ENCODE results near the gene RBFA.

DNA sequence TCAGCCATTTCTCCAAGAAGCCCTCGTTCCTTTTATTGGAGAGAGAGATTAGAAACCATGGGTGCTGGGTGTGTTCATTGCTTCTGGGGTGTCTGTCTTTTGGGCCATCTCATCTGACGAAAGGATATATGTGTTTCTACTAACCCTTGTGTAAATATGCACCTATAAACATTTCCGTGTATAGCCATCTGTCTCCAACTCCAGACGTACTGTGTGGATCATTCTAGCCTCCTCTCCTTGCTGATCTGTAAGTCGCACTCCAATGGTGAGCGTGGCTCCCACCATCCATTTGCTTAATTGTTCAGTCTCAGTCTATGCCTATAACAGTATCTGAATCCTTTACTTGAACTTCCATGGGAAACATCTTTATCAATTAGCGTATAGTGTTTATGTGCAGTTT, 1.8 kb downstream of the RBFA start:
- TF ChIP-seq ZNF302 (tag by site-specific recombination; IDR thresholded peaks at IDR 0.05; ENCODE audit: low read depth) (no peak), GLI4 (tag by site-specific recombination; IDR thresholded peaks at IDR 0.05) (no peak), CTCF (tag by site-specific recombination; IDR thresholded peaks at IDR 0.05) (no peak), ZEB2 (tag by site-specific recombination; IDR thresholded peaks at IDR 0.05) (no peak), ZNF580 (tag by site-specific recombination; IDR thresholded peaks at IDR 0.05) (no peak), PRDM6 (tag by site-specific recombination; IDR thresholded peaks at IDR 0.05) (no peak), ZNF416 (tag by site-specific recombination; IDR thresholded peaks at IDR 0.05) (no peak), ZNF843 (tag by site-specific recombination; IDR thresholded peaks at IDR 0.05) (no peak)
